WTC11 (cell line): ENCODE results near the gene FBN2. TPM values are rescaled to one million over a fixed set of nuclear protein-coding genes. Genes with fewer than 3 reads are reported as not detected.

Experiments
- ATAC-seq: fragments of 200-7000 bp; cut with Tn5 transposase; 2 replicates; pipeline ENCODE4 v1.10.0; 2021; ENCODE audit warnings: mild to moderate bottlenecking, moderate library complexity
- CTCF ChIA-PET: fragments of 300-600 bp; sonication (Branson Sonifier 250); formaldehyde crosslinking; loops from one replicate; lab custom pipeline; 2021; ENCODE audit warnings: antibody characterized with exemption; lab: Charles Lee
- POLR2A ChIA-PET: fragments of 350-600 bp; sonication (Branson Sonifier 250); formaldehyde crosslinking; loops from one replicate; lab custom pipeline; 2021; ENCODE audit warnings: antibody characterized with exemption; lab: Charles Lee
- DNase-seq: peaks from one replicate; pipeline ENCODE4 v3.0.0; 2021; ENCODE audit warnings: low spot score
- H3K27ac Mint-ChIP-seq: 2 replicates; pipeline ENCODE4 v1.8.0; 2021; ENCODE audit warnings: mixed read lengths
- H3K27me3 Mint-ChIP-seq: 2 replicates; pipeline ENCODE4 v1.8.0; 2021; ENCODE audit warnings: low read depth, mild to moderate bottlenecking, moderate library complexity, mixed read lengths
- H3K36me3 Mint-ChIP-seq: 2 replicates; pipeline ENCODE4 v1.8.0; 2021; ENCODE audit warnings: mixed read lengths
- H3K4me1 Mint-ChIP-seq: 2 replicates; pipeline ENCODE4 v1.8.0; 2022; ENCODE audit warnings: mixed read lengths
- H3K4me3 Mint-ChIP-seq: 2 replicates; pipeline ENCODE4 v1.8.0; 2021; ENCODE audit warnings: mild to moderate bottlenecking, moderate library complexity, mixed read lengths
- H3K9me3 Mint-ChIP-seq: 2 replicates; pipeline ENCODE4 v1.8.0; 2021; ENCODE audit warnings: mixed read lengths
- AFF4 ChIP-seq: sonication (generic); formaldehyde crosslinking; IDR thresholded peaks from 2 replicates; pipeline ENCODE4 v1.8.1; 2023; ENCODE audit warnings: mild to moderate bottlenecking, missing genetic modification reagents, borderline replicate concordance
- E2F4 ChIP-seq: sonication (generic); formaldehyde crosslinking; IDR thresholded peaks from 2 replicates; pipeline ENCODE4 v1.8.1; 2022; ENCODE audit warnings: low read depth, mild to moderate bottlenecking, moderate library complexity, missing genetic modification reagents, borderline replicate concordance
- EMX1 ChIP-seq: fragments of 250-450 bp; sonication (Bioruptor Pico); IDR thresholded peaks from 2 replicates; pipeline ENCODE4 v1.8.0; 2021; ENCODE audit warnings: mild to moderate bottlenecking
- FOXP1 ChIP-seq: sonication (generic); formaldehyde crosslinking; IDR thresholded peaks from 2 replicates; pipeline ENCODE4 v1.8.0; 2022; ENCODE audit warnings: missing genetic modification reagents, mild to moderate bottlenecking, moderate library complexity, borderline replicate concordance
- GRHL2 ChIP-seq: fragments of 250-450 bp; sonication (Bioruptor Pico); IDR thresholded peaks from 2 replicates; pipeline ENCODE4 v1.8.0; 2022; ENCODE audit warnings: mild to moderate bottlenecking, moderate library complexity; ENCODE audit not compliant: insufficient replicate concordance, severe bottlenecking
- MAX ChIP-seq: sonication (generic); formaldehyde crosslinking; IDR thresholded peaks from 2 replicates; pipeline ENCODE4 v1.8.0; 2022; ENCODE audit warnings: mild to moderate bottlenecking, missing genetic modification reagents
- NR3C1 ChIP-seq: sonication (generic); formaldehyde crosslinking; conservative IDR thresholded peaks from 2 replicates; pipeline ENCODE4 v1.8.1; 2023; ENCODE audit warnings: low read depth, mild to moderate bottlenecking, missing genetic modification reagents
- RORB ChIP-seq: fragments of 250-450 bp; sonication (Bioruptor Pico); IDR thresholded peaks from 2 replicates; pipeline ENCODE4 v1.9.0; 2021; ENCODE audit warnings: mild to moderate bottlenecking
- SP1 ChIP-seq: sonication (generic); formaldehyde crosslinking; conservative IDR thresholded peaks from 2 replicates; pipeline ENCODE4 v1.8.1; 2022; ENCODE audit warnings: missing genetic modification reagents
- TCF7 ChIP-seq: sonication (generic); formaldehyde crosslinking; IDR thresholded peaks from 2 replicates; pipeline ENCODE4 v1.8.0; 2022; ENCODE audit warnings: mild to moderate bottlenecking, low read depth, missing genetic modification reagents, moderate library complexity
- ZNF138 ChIP-seq: sonication (generic); formaldehyde crosslinking; conservative IDR thresholded peaks from 2 replicates; pipeline ENCODE4 v1.8.1; 2022; ENCODE audit warnings: mild to moderate bottlenecking, moderate library complexity, missing genetic modification reagents
- ZNF317 ChIP-seq: sonication (generic); formaldehyde crosslinking; IDR thresholded peaks from 2 replicates; pipeline ENCODE4 v1.8.1; 2023; ENCODE audit warnings: low read depth, mild to moderate bottlenecking, moderate library complexity, missing genetic modification reagents, borderline replicate concordance
- total RNA-seq: library from RNA; stranded (reverse); gene quantifications from 3 replicates; pipeline ENCODE4 v1.2.3, GENCODE V29; 2021
- TF ChIP-seq, protein P1 (sequence below): sonication (generic); formaldehyde crosslinking; IDR thresholded peaks from 2 replicates; pipeline ENCODE4 v1.8.0; 2022; ENCODE audit warnings: missing genetic modification reagents
- TF ChIP-seq, protein P2 (sequence below): sonication (generic); formaldehyde crosslinking; IDR thresholded peaks from 2 replicates; pipeline ENCODE4 v1.8.0; 2022; ENCODE audit warnings: mild to moderate bottlenecking, missing genetic modification reagents
- TF ChIP-seq, protein P3 (sequence below): fragments of 250-450 bp; sonication (Bioruptor Pico); IDR thresholded peaks from 2 replicates; pipeline ENCODE4 v1.9.0; 2021; ENCODE audit warnings: mild to moderate bottlenecking, borderline replicate concordance
- TF ChIP-seq, protein P4 (sequence below): sonication (generic); formaldehyde crosslinking; IDR thresholded peaks from 2 replicates; pipeline ENCODE4 v1.8.1; 2023; ENCODE audit warnings: mild to moderate bottlenecking, missing genetic modification reagents

Gene FBN2
- total RNA-seq, 1 experiment from 2014 or later = 56.7 TPM

DNA sequence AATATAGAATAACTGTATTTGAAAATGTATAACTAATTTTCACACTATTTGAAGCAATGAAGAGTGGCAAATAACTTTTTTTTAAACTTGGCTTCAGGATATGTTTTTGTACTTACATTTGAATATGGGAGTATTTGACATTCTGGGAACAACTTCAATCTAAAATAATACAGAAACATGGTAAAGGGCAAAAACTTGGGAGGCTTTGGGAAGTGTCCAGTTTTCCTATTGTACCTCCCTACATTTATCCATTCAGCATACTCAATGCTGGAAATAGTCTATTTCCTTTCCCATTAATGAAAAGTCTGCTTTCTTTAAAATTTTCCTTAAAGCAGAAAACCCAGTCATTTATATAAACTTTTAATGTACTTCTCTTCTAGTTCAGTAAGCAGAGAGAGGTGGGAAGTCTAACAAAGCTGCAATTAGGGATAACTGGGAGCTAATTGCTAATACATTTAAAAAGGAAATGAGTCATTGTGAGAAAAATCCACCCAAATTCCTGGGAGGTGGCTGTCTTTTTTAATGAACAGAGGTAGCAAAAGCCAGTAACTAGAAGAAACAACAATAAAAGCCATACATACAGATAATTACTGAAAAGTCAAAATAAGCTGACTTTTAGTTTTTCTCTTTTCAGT lies 128.8 kb downstream of the FBN2 start (continued):
- TF ChIP-seq, protein P1, sequence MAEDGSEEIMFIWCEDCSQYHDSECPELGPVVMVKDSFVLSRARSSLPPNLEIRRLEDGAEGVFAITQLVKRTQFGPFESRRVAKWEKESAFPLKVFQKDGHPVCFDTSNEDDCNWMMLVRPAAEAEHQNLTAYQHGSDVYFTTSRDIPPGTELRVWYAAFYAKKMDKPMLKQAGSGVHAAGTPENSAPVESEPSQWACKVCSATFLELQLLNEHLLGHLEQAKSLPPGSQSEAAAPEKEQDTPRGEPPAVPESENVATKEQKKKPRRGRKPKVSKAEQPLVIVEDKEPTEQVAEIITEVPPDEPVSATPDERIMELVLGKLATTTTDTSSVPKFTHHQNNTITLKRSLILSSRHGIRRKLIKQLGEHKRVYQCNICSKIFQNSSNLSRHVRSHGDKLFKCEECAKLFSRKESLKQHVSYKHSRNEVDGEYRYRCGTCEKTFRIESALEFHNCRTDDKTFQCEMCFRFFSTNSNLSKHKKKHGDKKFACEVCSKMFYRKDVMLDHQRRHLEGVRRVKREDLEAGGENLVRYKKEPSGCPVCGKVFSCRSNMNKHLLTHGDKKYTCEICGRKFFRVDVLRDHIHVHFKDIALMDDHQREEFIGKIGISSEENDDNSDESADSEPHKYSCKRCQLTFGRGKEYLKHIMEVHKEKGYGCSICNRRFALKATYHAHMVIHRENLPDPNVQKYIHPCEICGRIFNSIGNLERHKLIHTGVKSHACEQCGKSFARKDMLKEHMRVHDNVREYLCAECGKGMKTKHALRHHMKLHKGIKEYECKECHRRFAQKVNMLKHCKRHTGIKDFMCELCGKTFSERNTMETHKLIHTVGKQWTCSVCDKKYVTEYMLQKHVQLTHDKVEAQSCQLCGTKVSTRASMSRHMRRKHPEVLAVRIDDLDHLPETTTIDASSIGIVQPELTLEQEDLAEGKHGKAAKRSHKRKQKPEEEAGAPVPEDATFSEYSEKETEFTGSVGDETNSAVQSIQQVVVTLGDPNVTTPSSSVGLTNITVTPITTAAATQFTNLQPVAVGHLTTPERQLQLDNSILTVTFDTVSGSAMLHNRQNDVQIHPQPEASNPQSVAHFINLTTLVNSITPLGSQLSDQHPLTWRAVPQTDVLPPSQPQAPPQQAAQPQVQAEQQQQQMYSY (CRISPR knock-in tag) = no peak
- TF ChIP-seq, protein P2, sequence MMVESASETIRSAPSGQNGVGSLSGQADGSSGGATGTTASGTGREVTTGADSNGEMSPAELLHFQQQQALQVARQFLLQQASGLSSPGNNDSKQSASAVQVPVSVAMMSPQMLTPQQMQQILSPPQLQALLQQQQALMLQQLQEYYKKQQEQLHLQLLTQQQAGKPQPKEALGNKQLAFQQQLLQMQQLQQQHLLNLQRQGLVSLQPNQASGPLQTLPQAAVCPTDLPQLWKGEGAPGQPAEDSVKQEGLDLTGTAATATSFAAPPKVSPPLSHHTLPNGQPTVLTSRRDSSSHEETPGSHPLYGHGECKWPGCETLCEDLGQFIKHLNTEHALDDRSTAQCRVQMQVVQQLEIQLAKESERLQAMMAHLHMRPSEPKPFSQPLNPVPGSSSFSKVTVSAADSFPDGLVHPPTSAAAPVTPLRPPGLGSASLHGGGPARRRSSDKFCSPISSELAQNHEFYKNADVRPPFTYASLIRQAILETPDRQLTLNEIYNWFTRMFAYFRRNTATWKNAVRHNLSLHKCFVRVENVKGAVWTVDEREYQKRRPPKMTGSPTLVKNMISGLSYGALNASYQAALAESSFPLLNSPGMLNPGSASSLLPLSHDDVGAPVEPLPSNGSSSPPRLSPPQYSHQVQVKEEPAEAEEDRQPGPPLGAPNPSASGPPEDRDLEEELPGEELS = no peak

DNA sequence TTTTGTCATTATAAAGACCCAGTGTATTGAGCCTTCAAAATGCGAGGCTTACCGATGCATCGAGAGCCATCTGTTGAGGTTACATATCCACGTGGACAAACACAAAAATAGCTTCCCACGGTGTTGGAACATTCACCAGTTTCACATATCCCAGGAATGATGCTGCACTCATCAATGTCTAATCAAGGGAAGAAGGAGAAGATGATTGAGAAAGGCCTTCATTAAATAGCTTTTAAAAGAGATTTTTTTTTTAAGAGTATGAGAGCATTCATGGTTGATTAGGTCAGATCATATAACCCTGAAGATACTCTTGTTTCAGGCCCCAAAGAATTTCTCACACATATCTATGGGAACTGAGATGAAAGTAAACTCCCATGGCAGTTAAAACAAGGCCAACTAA lies 129.4 kb downstream of the FBN2 start:
- ChIA-PET CTCF (no interaction called here), POLR2A (no interaction called here)
- H3K4me1 Mint-ChIP-seq = peaks cover 42% of the 10 kb centered on the region
- ATAC-seq (no peak), DNase-seq (no peak)
- H3K27ac Mint-ChIP-seq = peak overlapping the region; percentile 30
- no peak overlapping the region for H3K4me3 Mint-ChIP-seq
- H3K27me3 Mint-ChIP-seq = no peaks in the 10 kb centered on the region
- peaks cover 5% of the 10 kb centered on the region; the same call in 1 of the 2 replicates for H3K9me3 Mint-ChIP-seq
- H3K36me3 Mint-ChIP-seq = peaks cover 2% of the 10 kb centered on the region; the same call in 1 of the 2 replicates
- TF ChIP-seq E2F4 (CRISPR knock-in tag) = no peak
- no peak for TF ChIP-seq FOXP1 (CRISPR knock-in tag)
- TF ChIP-seq RORB = no peak
- no peak for TF ChIP-seq MAX (CRISPR knock-in tag)
- no peak for TF ChIP-seq GRHL2 (CRISPR knock-in tag)
- no peak for TF ChIP-seq ZNF138 (CRISPR knock-in tag)
- TF ChIP-seq ZNF317 (CRISPR knock-in tag) = no peak
- no peak for TF ChIP-seq EMX1 (CRISPR knock-in tag)
- TF ChIP-seq TCF7 (CRISPR knock-in tag) = no peak
- TF ChIP-seq, protein P3, sequence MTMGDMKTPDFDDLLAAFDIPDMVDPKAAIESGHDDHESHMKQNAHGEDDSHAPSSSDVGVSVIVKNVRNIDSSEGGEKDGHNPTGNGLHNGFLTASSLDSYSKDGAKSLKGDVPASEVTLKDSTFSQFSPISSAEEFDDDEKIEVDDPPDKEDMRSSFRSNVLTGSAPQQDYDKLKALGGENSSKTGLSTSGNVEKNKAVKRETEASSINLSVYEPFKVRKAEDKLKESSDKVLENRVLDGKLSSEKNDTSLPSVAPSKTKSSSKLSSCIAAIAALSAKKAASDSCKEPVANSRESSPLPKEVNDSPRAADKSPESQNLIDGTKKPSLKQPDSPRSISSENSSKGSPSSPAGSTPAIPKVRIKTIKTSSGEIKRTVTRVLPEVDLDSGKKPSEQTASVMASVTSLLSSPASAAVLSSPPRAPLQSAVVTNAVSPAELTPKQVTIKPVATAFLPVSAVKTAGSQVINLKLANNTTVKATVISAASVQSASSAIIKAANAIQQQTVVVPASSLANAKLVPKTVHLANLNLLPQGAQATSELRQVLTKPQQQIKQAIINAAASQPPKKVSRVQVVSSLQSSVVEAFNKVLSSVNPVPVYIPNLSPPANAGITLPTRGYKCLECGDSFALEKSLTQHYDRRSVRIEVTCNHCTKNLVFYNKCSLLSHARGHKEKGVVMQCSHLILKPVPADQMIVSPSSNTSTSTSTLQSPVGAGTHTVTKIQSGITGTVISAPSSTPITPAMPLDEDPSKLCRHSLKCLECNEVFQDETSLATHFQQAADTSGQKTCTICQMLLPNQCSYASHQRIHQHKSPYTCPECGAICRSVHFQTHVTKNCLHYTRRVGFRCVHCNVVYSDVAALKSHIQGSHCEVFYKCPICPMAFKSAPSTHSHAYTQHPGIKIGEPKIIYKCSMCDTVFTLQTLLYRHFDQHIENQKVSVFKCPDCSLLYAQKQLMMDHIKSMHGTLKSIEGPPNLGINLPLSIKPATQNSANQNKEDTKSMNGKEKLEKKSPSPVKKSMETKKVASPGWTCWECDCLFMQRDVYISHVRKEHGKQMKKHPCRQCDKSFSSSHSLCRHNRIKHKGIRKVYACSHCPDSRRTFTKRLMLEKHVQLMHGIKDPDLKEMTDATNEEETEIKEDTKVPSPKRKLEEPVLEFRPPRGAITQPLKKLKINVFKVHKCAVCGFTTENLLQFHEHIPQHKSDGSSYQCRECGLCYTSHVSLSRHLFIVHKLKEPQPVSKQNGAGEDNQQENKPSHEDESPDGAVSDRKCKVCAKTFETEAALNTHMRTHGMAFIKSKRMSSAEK (CRISPR knock-in tag) = no peak
- TF ChIP-seq NR3C1 = no peak
- TF ChIP-seq SP1 = no peak
- no peak for TF ChIP-seq AFF4 (CRISPR knock-in tag)
- TF ChIP-seq, protein P4, sequence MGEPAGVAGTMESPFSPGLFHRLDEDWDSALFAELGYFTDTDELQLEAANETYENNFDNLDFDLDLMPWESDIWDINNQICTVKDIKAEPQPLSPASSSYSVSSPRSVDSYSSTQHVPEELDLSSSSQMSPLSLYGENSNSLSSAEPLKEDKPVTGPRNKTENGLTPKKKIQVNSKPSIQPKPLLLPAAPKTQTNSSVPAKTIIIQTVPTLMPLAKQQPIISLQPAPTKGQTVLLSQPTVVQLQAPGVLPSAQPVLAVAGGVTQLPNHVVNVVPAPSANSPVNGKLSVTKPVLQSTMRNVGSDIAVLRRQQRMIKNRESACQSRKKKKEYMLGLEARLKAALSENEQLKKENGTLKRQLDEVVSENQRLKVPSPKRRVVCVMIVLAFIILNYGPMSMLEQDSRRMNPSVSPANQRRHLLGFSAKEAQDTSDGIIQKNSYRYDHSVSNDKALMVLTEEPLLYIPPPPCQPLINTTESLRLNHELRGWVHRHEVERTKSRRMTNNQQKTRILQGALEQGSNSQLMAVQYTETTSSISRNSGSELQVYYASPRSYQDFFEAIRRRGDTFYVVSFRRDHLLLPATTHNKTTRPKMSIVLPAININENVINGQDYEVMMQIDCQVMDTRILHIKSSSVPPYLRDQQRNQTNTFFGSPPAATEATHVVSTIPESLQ (CRISPR knock-in tag) = no peak
- TF ChIP-seq, all 79 proteins: peak for 0
